DND-41 (cell line): Measurements from ENCODE around the gene P2RY8.

Experiments used
- ATAC-seq: fragments of 200-7000 bp; cut with Tn5 transposase; 3 replicates; pipeline ENCODE4 v1.9.1; 2021; ENCODE audit warnings: low read depth; ENCODE audit not compliant: insufficient read depth
- DNase-seq: peaks from one replicate; pipeline ENCODE4 v3.0.0-alpha.2; 2020
- H2AFZ ChIP-seq: 2 replicates; pipeline ENCODE4 v1.6.0; 2012; ENCODE audit warnings: low read depth, low read length
- H3K27ac ChIP-seq: 2 replicates; pipeline ENCODE4 v1.5.1; 2012; ENCODE audit warnings: low read length, inconsistent platforms
- H3K27me3 ChIP-seq: fragments of 200-600 bp; sonication (generic); 2 replicates; pipeline ENCODE4 v1.6.0; 2012; ENCODE audit warnings: low read length, mild to moderate bottlenecking, inconsistent platforms; ENCODE audit not compliant: insufficient read depth, poor library complexity
- H3K36me3 ChIP-seq: 2 replicates; pipeline ENCODE4 v1.5.1; 2012; ENCODE audit warnings: low read length, inconsistent platforms; ENCODE audit not compliant: insufficient read depth
- H3K4me1 ChIP-seq: 2 replicates; pipeline ENCODE4 v1.5.1; 2012; ENCODE audit warnings: mild to moderate bottlenecking, low read length; ENCODE audit not compliant: insufficient read depth
- H3K4me2 ChIP-seq: 2 replicates; pipeline ENCODE4 v1.6.0; 2012; ENCODE audit warnings: mild to moderate bottlenecking, moderate library complexity, low read length, inconsistent platforms; ENCODE audit not compliant: insufficient read depth
- H3K4me3 ChIP-seq, 2 experiments: fragments of 200-600 bp in 1 of 2; shearing (Covaris generic) in 1 of 2; 2 replicates each; pipeline ENCODE4 v1.5.1; 2012 to 2016; ENCODE audit warnings: inconsistent platforms in 2 of 2, low read length in 2 of 2, mild to moderate bottlenecking in 2 of 2, low read depth in 1 of 2, moderate library complexity in 1 of 2
- H3K79me2 ChIP-seq: 2 replicates; pipeline ENCODE4 v1.6.0; 2012; ENCODE audit warnings: low read length, inconsistent platforms; ENCODE audit not compliant: insufficient read depth
- H3K9ac ChIP-seq: 2 replicates; pipeline ENCODE4 v1.6.0; 2012; ENCODE audit warnings: low read depth, mild to moderate bottlenecking, inconsistent platforms, low read length, moderate library complexity
- H3K9me3 ChIP-seq: 2 replicates; pipeline ENCODE4 v1.5.1; 2012; ENCODE audit warnings: low read length, moderate library complexity, mild to moderate bottlenecking, inconsistent platforms; ENCODE audit not compliant: insufficient read depth, severe bottlenecking
- H4K20me1 ChIP-seq: 2 replicates; pipeline ENCODE4 v1.6.0; 2012; ENCODE audit warnings: low read length; ENCODE audit not compliant: insufficient read depth
- CTCF ChIP-seq: IDR thresholded peaks from 2 replicates; pipeline ENCODE4 v1.5.1; 2012; ENCODE audit warnings: borderline replicate concordance, low read length, moderate library complexity, mild to moderate bottlenecking; ENCODE audit not compliant: poor library complexity, severe bottlenecking; ENCODE audit errors: extremely low read depth
- EZH2 ChIP-seq: IDR thresholded peaks from 3 replicates; pipeline ENCODE4 v1.6.1; 2012; ENCODE audit warnings: borderline replicate concordance, low read depth, mild to moderate bottlenecking, moderate library complexity, low read length, inconsistent platforms; ENCODE audit not compliant: severe bottlenecking

The P2RY8 gene

GRCh38 chrX:1581132-1581531 is 44.1 kb upstream of the P2RY8 start:
- Histone ChIP-seq H3K79me2 (no peaks in the 10 kb centered on the region), H3K9me3 (peaks cover 4% of the 10 kb centered on the region), H2AFZ (no peak overlapping the region), H4K20me1 (no peaks in the 10 kb centered on the region), H3K4me2 (no peak overlapping the region), H3K4me1 (peaks cover 26% of the 10 kb centered on the region), H3K27me3 (no peaks in the 10 kb centered on the region), H3K27ac (no peak overlapping the region), H3K4me3 (no peak overlapping the region), H3K36me3 (no peaks in the 10 kb centered on the region), H3K9ac (no peak overlapping the region)
- peak; percentile 81 for DNase-seq
- TF ChIP-seq CTCF (peak; percentile 84), EZH2 (no peak)
- ATAC-seq: peak; percentile 71

- TF ChIP-seq CTCF: no peak
- H3K79me2 ChIP-seq: no peaks in the 10 kb centered on the region
- DNase-seq (peak; percentile 4), ATAC-seq (no peak)
- H3K27me3 ChIP-seq: no peaks in the 10 kb centered on the region
- no peak overlapping the region for H2AFZ ChIP-seq
- no peaks in the 10 kb centered on the region for H4K20me1 ChIP-seq
- H3K4me2 ChIP-seq: no peak overlapping the region
- no peak overlapping the region for H3K9ac ChIP-seq
- peaks cover 4% of the 10 kb centered on the region for H3K9me3 ChIP-seq
- peak overlapping the region; percentile 89 for H3K27ac ChIP-seq
- H3K36me3 ChIP-seq: no peaks in the 10 kb centered on the region
- peaks cover 34% of the 10 kb centered on the region for H3K4me1 ChIP-seq
- H3K4me3 ChIP-seq: no peak overlapping the region
Observed at GRCh38 chrX:1578511-1579173, 41.7 kb upstream of the P2RY8 start.

- DNase-seq (no peak), ATAC-seq (no peak)
- TF ChIP-seq CTCF (no peak), EZH2 (no peak)
- Histone ChIP-seq H3K27ac (peak overlapping the region; percentile 89), H3K4me2 (no peak overlapping the region), H2AFZ (no peak overlapping the region), H3K4me3 (no peak overlapping the region; a peak in 1 of 4 replicates), H3K27me3 (no peaks in the 10 kb centered on the region), H4K20me1 (no peaks in the 10 kb centered on the region), H3K9me3 (peaks cover 4% of the 10 kb centered on the region), H3K36me3 (no peaks in the 10 kb centered on the region), H3K9ac (no peak overlapping the region), H3K79me2 (no peaks in the 10 kb centered on the region), H3K4me1 (peaks cover 34% of the 10 kb centered on the region)
Observed at GRCh38 chrX:1577845-1578244, 40.9 kb upstream of the P2RY8 start.
